Breast epithelium (tissue), 3 donors: Measurements from ENCODE around the gene MEIOSIN.

Experiments
- POLR2AphosphoS5 ChIP-seq, 3 donors: sonication (generic); formaldehyde crosslinking; IDR thresholded peaks; one replicate each; pipeline ENCODE4 v1.6.1; 2017; ENCODE audit warnings: antibody characterized with exemption in 3 of 3
- TF ChIP-seq, protein P1 (sequence below), 3 donors: fragments of 450-650 bp; IDR thresholded peaks; one replicate each; pipeline ENCODE4 v1.5.1; 2016 to 2017; ENCODE audit warnings: antibody characterized with exemption in 3 of 3, mild to moderate bottlenecking in 3 of 3, moderate library complexity in 3 of 3

DNA sequence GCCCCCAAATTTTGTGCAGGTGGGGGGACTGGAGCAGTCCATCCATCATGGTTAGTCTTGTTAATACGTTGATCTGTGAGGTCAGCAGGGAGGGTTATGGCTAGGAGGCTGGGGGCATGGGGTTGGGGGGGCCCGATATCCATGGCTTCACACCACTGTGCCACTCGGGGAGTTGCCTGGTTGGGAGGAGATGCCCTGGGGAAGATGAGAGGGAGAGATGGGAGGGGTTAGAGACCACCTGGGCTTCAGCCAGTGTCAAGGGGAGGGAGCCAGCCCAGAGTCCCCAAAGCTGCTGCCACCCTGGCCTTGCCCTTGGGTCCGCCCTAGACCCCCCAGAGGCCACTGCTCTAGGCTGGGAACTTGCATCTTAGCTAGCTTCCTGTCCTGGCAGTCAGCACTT lies 50.9 kb downstream of the MEIOSIN start:
- TF ChIP-seq, protein P1, sequence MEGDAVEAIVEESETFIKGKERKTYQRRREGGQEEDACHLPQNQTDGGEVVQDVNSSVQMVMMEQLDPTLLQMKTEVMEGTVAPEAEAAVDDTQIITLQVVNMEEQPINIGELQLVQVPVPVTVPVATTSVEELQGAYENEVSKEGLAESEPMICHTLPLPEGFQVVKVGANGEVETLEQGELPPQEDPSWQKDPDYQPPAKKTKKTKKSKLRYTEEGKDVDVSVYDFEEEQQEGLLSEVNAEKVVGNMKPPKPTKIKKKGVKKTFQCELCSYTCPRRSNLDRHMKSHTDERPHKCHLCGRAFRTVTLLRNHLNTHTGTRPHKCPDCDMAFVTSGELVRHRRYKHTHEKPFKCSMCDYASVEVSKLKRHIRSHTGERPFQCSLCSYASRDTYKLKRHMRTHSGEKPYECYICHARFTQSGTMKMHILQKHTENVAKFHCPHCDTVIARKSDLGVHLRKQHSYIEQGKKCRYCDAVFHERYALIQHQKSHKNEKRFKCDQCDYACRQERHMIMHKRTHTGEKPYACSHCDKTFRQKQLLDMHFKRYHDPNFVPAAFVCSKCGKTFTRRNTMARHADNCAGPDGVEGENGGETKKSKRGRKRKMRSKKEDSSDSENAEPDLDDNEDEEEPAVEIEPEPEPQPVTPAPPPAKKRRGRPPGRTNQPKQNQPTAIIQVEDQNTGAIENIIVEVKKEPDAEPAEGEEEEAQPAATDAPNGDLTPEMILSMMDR (IDR thresholded peaks at IDR 0.05), result no peak
- TF ChIP-seq POLR2AphosphoS5 (IDR thresholded peaks at IDR 0.05), result no peak
